Karpas-422 (cell line): ENCODE results near the gene BUB1. TPM values are rescaled to one million over a fixed set of nuclear protein-coding genes. Genes with fewer than 3 reads are reported as not detected.

ENCODE experiments used
- DNase-seq: peaks from one replicate; pipeline ENCODE4 v3.0.0-alpha.2; 2015
- H2AFZ ChIP-seq: fragments of 200-600 bp; sonication (generic); 2 replicates; pipeline ENCODE4 v1.6.1; 2014; ENCODE audit warnings: antibody characterized with exemption, low read length, mixed read lengths
- H3K27ac ChIP-seq: fragments of 200-600 bp; sonication (generic); 2 replicates; pipeline ENCODE4 v1.5.1; 2014; ENCODE audit warnings: mild to moderate bottlenecking, low read length, moderate library complexity
- H3K27me3 ChIP-seq: fragments of 200-600 bp; sonication (generic); 2 replicates; pipeline ENCODE4 v1.6.1; 2014; ENCODE audit warnings: low read length, mixed read lengths
- H3K36me3 ChIP-seq: fragments of 200-600 bp; sonication (generic); 2 replicates; pipeline ENCODE4 v1.6.1; 2014; ENCODE audit warnings: low read length, mixed read lengths; ENCODE audit not compliant: insufficient read depth
- H3K4me1 ChIP-seq: fragments of 200-600 bp; sonication (generic); 2 replicates; pipeline ENCODE4 v1.6.1; 2014; ENCODE audit warnings: mild to moderate bottlenecking, low read length, mixed read lengths
- H3K4me2 ChIP-seq: fragments of 200-600 bp; sonication (generic); 2 replicates; pipeline ENCODE4 v1.6.1; 2014; ENCODE audit warnings: low read length, low read depth, mild to moderate bottlenecking; ENCODE audit not compliant: poor library complexity, severe bottlenecking
- H3K4me3 ChIP-seq: fragments of 200-600 bp; sonication (generic); 2 replicates; pipeline ENCODE4 v1.5.1; 2014; ENCODE audit warnings: mild to moderate bottlenecking, antibody characterized with exemption, low read length, mixed read lengths
- H3K79me2 ChIP-seq: fragments of 200-600 bp; sonication (generic); 2 replicates; pipeline ENCODE4 v1.6.1; 2014; ENCODE audit warnings: mild to moderate bottlenecking, low read length, mixed read lengths
- H3K9ac ChIP-seq: fragments of 200-600 bp; sonication (generic); 2 replicates; pipeline ENCODE4 v1.6.0; 2014; ENCODE audit warnings: low read length
- H3K9me2 ChIP-seq: fragments of 200-600 bp; sonication (generic), shearing (Covaris generic); replicated peaks from 2 replicates; pipeline ENCODE4 v1.6.0; 2014; ENCODE audit warnings: mild to moderate bottlenecking, low read length, moderate library complexity; ENCODE audit not compliant: insufficient read depth
- H3K9me3 ChIP-seq: fragments of 300-700, 200-600 bp; sonication (generic); 2 replicates; pipeline ENCODE4 v1.6.1; 2014; ENCODE audit warnings: low read length, mixed read lengths
- H4K20me1 ChIP-seq: fragments of 200-600 bp; sonication (generic); 2 replicates; pipeline ENCODE4 v1.6.1; 2014; ENCODE audit warnings: mild to moderate bottlenecking, antibody characterized with exemption, low read length, low read depth; ENCODE audit not compliant: insufficient read depth
- total RNA-seq: library from RNA; depleted of rRNA; stranded (reverse); fragments of >200 nt; shearing (Covaris generic); gene quantifications from 2 replicates; pipeline ENCODE4 v1.2.3, GENCODE V29; 2014; ENCODE audit warnings: low replicate concordance

The BUB1 gene
- total RNA-seq, 1 experiment from 2014 or later, result 60.9 TPM

GRCh38 chr2:110682872-110683271 is 5.0 kb upstream of the BUB1 start:
- no peaks in the 10 kb centered on the region for H3K27me3 ChIP-seq

DNA sequence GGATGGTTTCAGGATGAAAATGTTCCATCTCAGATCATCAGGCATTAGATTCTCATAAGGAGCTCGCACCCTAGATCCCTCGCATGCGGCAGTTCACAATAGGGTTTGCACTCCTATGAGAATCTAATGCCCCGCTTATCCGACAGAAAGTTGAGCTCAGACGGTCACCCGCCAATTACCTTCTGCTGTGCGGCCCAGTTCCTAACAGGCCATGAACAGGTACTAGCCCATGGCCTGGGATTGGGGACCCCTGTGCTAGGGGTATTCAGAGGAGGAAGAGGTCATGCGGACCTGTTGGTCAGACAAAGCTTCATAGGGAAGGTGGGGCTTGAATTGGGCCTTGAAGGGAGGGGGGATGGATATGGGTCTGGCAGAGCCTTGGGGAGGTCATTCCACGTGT is 4.4 kb upstream of the BUB1 start:
- no peak for DNase-seq
- H2AFZ ChIP-seq, result no peak overlapping the region
- no peak overlapping the region for H3K4me3 ChIP-seq
- no peak overlapping the region for H3K4me2 ChIP-seq
- no peaks in the 10 kb centered on the region for H3K9me3 ChIP-seq
- H3K27me3 ChIP-seq, result no peaks in the 10 kb centered on the region
- H3K9ac ChIP-seq, result no peak overlapping the region
- peaks cover 10% of the 10 kb centered on the region for H3K4me1 ChIP-seq
- peaks cover 6% of the 10 kb centered on the region for H3K79me2 ChIP-seq
- no peaks in the 10 kb centered on the region for H4K20me1 ChIP-seq
- no peaks in the 10 kb centered on the region for H3K36me3 ChIP-seq
- H3K9me2 ChIP-seq, result no peaks in the 10 kb centered on the region
- H3K27ac ChIP-seq, result no peak overlapping the region

More at GRCh38 chr2:110682872-110683271, 5.0 kb upstream of the BUB1 start:
- Histone ChIP-seq H3K36me3 (no peaks in the 10 kb centered on the region), H3K4me2 (no peak overlapping the region), H4K20me1 (no peaks in the 10 kb centered on the region), H3K9me3 (no peaks in the 10 kb centered on the region), H3K9me2 (no peaks in the 10 kb centered on the region), H3K4me3 (no peak overlapping the region), H3K4me1 (peaks cover 10% of the 10 kb centered on the region), H3K27ac (no peak overlapping the region), H2AFZ (no peak overlapping the region), H3K79me2 (no peaks in the 10 kb centered on the region; the same call in 1 of the 2 replicates), H3K9ac (no peak overlapping the region)
- DNase-seq, result no peak

DNA sequence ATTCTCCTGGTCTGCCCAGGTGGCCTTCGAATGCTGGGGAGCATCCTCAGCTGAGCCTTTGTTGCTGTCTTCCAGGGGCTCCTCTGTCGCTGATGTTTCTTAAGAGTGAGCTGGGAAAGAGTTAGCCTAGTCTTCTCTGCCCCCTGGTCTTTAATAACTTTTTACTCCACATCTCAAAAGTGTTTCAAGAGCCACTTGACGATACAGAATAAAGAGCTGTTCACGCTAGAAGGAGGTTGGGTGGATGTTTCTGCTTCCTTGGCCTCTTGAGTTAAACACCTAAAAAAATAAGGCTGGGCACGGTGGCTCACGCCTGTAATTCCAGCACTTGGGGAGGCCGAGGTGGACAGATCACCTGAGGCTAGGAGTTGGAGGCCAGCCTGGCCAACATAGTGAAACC is 2.8 kb upstream of the BUB1 start:
- H3K79me2 ChIP-seq, result peaks cover 22% of the 10 kb centered on the region
- H3K27ac ChIP-seq, result no peak overlapping the region
- H3K4me1 ChIP-seq, result peaks cover 24% of the 10 kb centered on the region
- H4K20me1 ChIP-seq, result no peaks in the 10 kb centered on the region
- no peaks in the 10 kb centered on the region for H3K9me2 ChIP-seq
- no peak overlapping the region for H2AFZ ChIP-seq
- H3K9ac ChIP-seq, result no peak overlapping the region
- H3K9me3 ChIP-seq, result no peaks in the 10 kb centered on the region
- H3K27me3 ChIP-seq, result no peaks in the 10 kb centered on the region
- peaks cover 5% of the 10 kb centered on the region; the same call in 1 of the 2 replicates for H3K36me3 ChIP-seq
- H3K4me2 ChIP-seq, result no peak overlapping the region
- no peak for DNase-seq
- no peak overlapping the region for H3K4me3 ChIP-seq

DNA sequence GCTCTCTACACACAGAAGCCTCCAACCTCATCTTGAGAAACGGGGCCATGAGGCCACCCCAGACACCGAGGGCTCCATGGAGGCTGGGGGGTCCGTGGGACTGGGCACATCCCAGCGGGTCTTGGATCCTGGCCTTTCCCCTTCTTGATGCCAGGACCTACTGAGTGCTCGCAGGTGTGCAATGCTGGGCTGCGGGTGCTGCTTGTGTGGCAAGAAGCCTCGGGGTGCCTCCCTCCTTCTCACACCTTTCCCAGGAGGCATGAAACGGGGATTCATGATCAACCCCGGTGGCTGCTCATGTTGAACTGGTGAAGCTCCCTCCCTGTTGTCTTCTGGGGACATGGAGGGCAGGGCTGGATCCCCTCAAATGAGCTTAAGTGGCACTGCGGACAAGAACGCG is 2.0 kb upstream of the BUB1 start:
- Histone ChIP-seq H3K4me1 (peaks cover 32% of the 10 kb centered on the region), H3K79me2 (peaks cover 30% of the 10 kb centered on the region), H3K36me3 (peaks cover 6% of the 10 kb centered on the region; the same call in 1 of the 2 replicates), H3K27ac (no peak overlapping the region), H3K27me3 (no peaks in the 10 kb centered on the region), H3K4me3 (no peak overlapping the region), H2AFZ (no peak overlapping the region), H3K9me3 (no peaks in the 10 kb centered on the region), H3K9ac (no peak overlapping the region), H3K4me2 (no peak overlapping the region), H4K20me1 (no peaks in the 10 kb centered on the region; the same call in 1 of the 2 replicates), H3K9me2 (no peaks in the 10 kb centered on the region)
- DNase-seq, result no peak

DNA sequence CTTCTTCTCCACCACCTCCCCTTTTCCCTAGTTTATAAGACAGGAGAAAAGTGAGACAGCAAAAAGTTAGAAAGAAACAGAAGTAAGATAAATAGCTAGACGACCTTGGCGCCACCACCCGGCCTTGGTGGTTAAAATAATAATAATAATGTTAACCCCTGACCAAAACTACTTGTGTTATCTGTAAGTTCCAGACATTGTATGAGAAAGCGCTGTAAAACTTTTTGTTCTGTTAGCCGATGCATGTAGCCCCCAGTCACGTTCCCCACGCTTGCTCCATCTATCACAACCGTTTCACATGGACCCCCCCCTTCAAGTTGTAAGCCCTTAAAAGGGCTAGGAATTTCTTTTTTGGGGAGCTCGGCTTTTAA is 1.5 kb upstream of the BUB1 start:
- Histone ChIP-seq H3K27me3 (no peaks in the 10 kb centered on the region), H3K27ac (no peak overlapping the region), H3K4me2 (peak overlapping the region; percentile 100), H3K36me3 (peaks cover 11% of the 10 kb centered on the region; the same call in 1 of the 2 replicates), H3K9me2 (no peaks in the 10 kb centered on the region), H3K9me3 (no peaks in the 10 kb centered on the region), H2AFZ (no peak overlapping the region), H4K20me1 (no peaks in the 10 kb centered on the region; the same call in 1 of the 2 replicates), H3K79me2 (peaks cover 35% of the 10 kb centered on the region), H3K4me1 (peaks cover 37% of the 10 kb centered on the region), H3K9ac (peak overlapping the region; percentile 91), H3K4me3 (peak overlapping the region; percentile 96)
- DNase-seq, result peak; percentile 43

- DNase-seq, result peak; percentile 71
- Histone ChIP-seq H3K27ac (peak overlapping the region; percentile 78), H3K79me2 (peaks cover 41% of the 10 kb centered on the region), H3K4me3 (peak overlapping the region; percentile 96), H3K9me3 (no peaks in the 10 kb centered on the region), H3K27me3 (no peaks in the 10 kb centered on the region), H3K4me2 (peak overlapping the region; percentile 100), H4K20me1 (no peaks in the 10 kb centered on the region; the same call in 1 of the 2 replicates), H3K36me3 (peaks cover 16% of the 10 kb centered on the region; the same call in 1 of the 2 replicates), H2AFZ (peak overlapping the region; percentile 93), H3K9me2 (no peaks in the 10 kb centered on the region), H3K4me1 (peaks cover 37% of the 10 kb centered on the region), H3K9ac (peak overlapping the region; percentile 91)
Measured at GRCh38 chr2:110678457-110679336, 834 bp upstream of the BUB1 start.

DNA sequence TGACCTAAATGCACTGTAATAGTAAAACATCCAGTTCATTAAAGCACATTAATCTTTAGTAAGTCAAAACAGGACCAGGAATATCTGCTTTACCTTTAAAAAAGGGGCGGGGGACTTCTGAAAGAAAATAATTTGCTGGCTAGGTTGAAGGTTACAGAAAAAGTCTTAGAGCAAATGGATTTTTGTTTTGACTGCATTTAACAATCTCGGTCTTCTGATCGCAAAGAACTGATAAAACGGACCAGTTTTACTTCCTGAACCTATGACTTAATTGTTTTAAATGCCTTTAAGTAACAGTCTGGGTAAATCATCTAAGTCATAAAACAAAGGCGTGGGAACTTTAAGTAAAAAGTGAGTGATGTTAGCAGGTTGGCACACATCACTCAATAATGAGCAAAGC is 783 bp downstream of the BUB1 start:
- Histone ChIP-seq H3K4me2 (peak overlapping the region; percentile 100), H3K9ac (peak overlapping the region; percentile 91), H3K36me3 (peaks cover 32% of the 10 kb centered on the region), H3K27ac (peak overlapping the region; percentile 81), H3K27me3 (no peaks in the 10 kb centered on the region), H3K79me2 (peaks cover 57% of the 10 kb centered on the region), H2AFZ (no peak overlapping the region), H4K20me1 (no peaks in the 10 kb centered on the region; the same call in 1 of the 2 replicates), H3K9me3 (no peaks in the 10 kb centered on the region), H3K9me2 (no peaks in the 10 kb centered on the region), H3K4me1 (peaks cover 37% of the 10 kb centered on the region), H3K4me3 (peak overlapping the region; percentile 96)
- peak; percentile 53 for DNase-seq

DNA sequence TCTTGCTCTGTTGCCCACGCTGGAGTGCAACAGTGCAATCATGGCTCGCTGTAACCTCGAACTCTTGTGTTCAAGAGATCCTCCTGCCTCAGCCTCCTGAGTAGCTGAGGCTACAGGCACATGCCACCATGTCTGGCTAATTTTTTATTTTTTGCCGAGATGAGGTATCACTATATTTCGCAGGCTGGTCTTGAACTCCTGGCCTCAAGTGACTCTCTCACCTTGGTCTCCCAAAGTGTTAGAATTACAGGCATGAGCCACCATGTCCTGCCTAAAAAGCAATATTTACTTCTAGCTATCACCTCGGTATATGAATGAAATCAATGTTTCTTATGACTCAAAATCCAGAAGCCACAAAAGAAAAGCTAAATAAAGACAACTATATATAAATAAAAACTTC is 2.2 kb downstream of the BUB1 start:
- H3K4me2 ChIP-seq, result peak overlapping the region; percentile 100
- no peak for DNase-seq
- H3K36me3 ChIP-seq, result peaks cover 45% of the 10 kb centered on the region
- peak overlapping the region; percentile 61 for H3K27ac ChIP-seq
- peak overlapping the region; percentile 57 for H3K4me3 ChIP-seq
- peaks cover 65% of the 10 kb centered on the region for H3K79me2 ChIP-seq
- H3K27me3 ChIP-seq, result no peaks in the 10 kb centered on the region
- H3K9me3 ChIP-seq, result no peaks in the 10 kb centered on the region
- no peak overlapping the region for H2AFZ ChIP-seq
- 0 out of 2 replicates have a peak overlapping the region, but pooled peaks have one; percentile 21 for H3K9ac ChIP-seq
- peaks cover 37% of the 10 kb centered on the region for H3K4me1 ChIP-seq
- no peaks in the 10 kb centered on the region for H3K9me2 ChIP-seq
- H4K20me1 ChIP-seq, result no peaks in the 10 kb centered on the region; the same call in 1 of the 2 replicates
